ENCODE measurements around the gene PSKH1.
"Not testable (repeated sequence)": the region's sequence is repeated elsewhere in the genome, so short reads cannot be mapped to it uniquely, and the experiment has no call there.

The PSKH1 gene

GRCh38 chr16:67858500-67858899 is 34.6 kb upstream of the PSKH1 start:
- H3K4me3 ChIP-seq (ENCODE audit: low read depth, low read length), result no peak overlapping the region
- in situ Hi-C loops (cut with HindIII; ENCODE audit: low sequenced_read_pairs), result no loop called here
- no peak for TF ChIP-seq CTCF (IDR thresholded peaks at IDR 0.05; ENCODE audit: low read depth, low read length, missing control alignments)
- no peak for DNase-seq (ENCODE audit: low read depth)

- in situ Hi-C loops (cut with HindIII; ENCODE audit: low sequenced_read_pairs), result loop anchor here (5.0 kb wide), 1 partner anchor 38 kb away; no protein-coding TSS in a partner anchor
- no peak for DNase-seq (ENCODE audit: low read depth)
- no peak overlapping the region for H3K4me3 ChIP-seq (ENCODE audit: low read depth, low read length)
- no peak for TF ChIP-seq CTCF (IDR thresholded peaks at IDR 0.05; ENCODE audit: low read depth, low read length, missing control alignments)
Measured at GRCh38 chr16:67860589-67861398, 32.3 kb upstream of the PSKH1 start.

GRCh38 chr16:67861877-67862276 is 31.2 kb upstream of the PSKH1 start:
- in situ Hi-C loops (cut with HindIII; ENCODE audit: low sequenced_read_pairs), result loop anchor here (5.0 kb wide), 1 partner anchor 40 kb away; no protein-coding TSS in a partner anchor
- DNase-seq (ENCODE audit: low read depth), result no peak
- no peak overlapping the region for H3K4me3 ChIP-seq (ENCODE audit: low read depth, low read length)
- TF ChIP-seq CTCF (IDR thresholded peaks at IDR 0.05; ENCODE audit: low read depth, low read length, missing control alignments), result no peak

GRCh38 chr16:67862623-67863583 is 30.2 kb upstream of the PSKH1 start:
- in situ Hi-C loops (cut with HindIII; ENCODE audit: low sequenced_read_pairs), result loop anchor here (5.0 kb wide), 1 partner anchor 41 kb away; no protein-coding TSS in a partner anchor
- no peak for TF ChIP-seq CTCF (IDR thresholded peaks at IDR 0.05; ENCODE audit: low read depth, low read length, missing control alignments)
- DNase-seq (ENCODE audit: low read depth), result no peak
- no peak overlapping the region for H3K4me3 ChIP-seq (ENCODE audit: low read depth, low read length)

- DNase-seq (ENCODE audit: low read depth); H3K4me3 ChIP-seq (ENCODE audit: low read depth, low read length): not testable (repeated sequence)
- in situ Hi-C loops (cut with HindIII; ENCODE audit: low sequenced_read_pairs), result loop anchor here (5.0 kb wide), 1 partner anchor 42 kb away; no protein-coding TSS in a partner anchor
Measured at GRCh38 chr16:67864044-67864443, 29.0 kb upstream of the PSKH1 start.

- no peak for DNase-seq (ENCODE audit: low read depth)
- H3K4me3 ChIP-seq (ENCODE audit: low read depth, low read length), result no peak overlapping the region
- in situ Hi-C loops (cut with HindIII; ENCODE audit: low sequenced_read_pairs), result loop anchor here (5.0 kb wide), 1 partner anchor 42 kb away; no protein-coding TSS in a partner anchor
- TF ChIP-seq CTCF (IDR thresholded peaks at IDR 0.05; ENCODE audit: low read depth, low read length, missing control alignments), result no peak
Measured at GRCh38 chr16:67864594-67864993, 28.5 kb upstream of the PSKH1 start.

All from astrocyte of the cerebellum (primary cell).